T-helper 2 cell treated with Interferon-gamma antibody and Interleukin-4, amounts not matched to agents 100 ng/mL and 5 ng/mL, for 36 hours (primary cell): ENCODE measurements around the gene TM9SF2. TPM values are rescaled to one million over a fixed set of nuclear protein-coding genes. Genes with fewer than 3 reads are reported as not detected.

Source experiments
- intact Hi-C: fragments of 100-400 bp; cut with micrococcal nuclease; formaldehyde crosslinking; loops from one replicate; pipeline ENCODE4 v1.15.1; 2023
- total RNA-seq: library from RNA; stranded (reverse); gene quantifications from 2 replicates; pipeline ENCODE4 v1.2.3, GENCODE V29; 2022

The TM9SF2 gene
- total RNA-seq, 1 donor from 2014 or later = 84.8 TPM

GRCh38 chr13:99491750-99492149, 9.5 kb upstream of the TM9SF2 start:
- intact Hi-C loops = loop anchor here (10.0 kb wide), 1 partner anchor 917 kb away; the partner anchor contains the start of gene STK24

- intact Hi-C loops = loop anchor here (1.0 to 10.0 kb wide), 7 partner anchors 31 to 921 kb away; partner anchors contain the start of genes GPR183, STK24 and UBAC2
Measured at GRCh38 chr13:99495466-99496183, 5.6 kb upstream of the TM9SF2 start.

- intact Hi-C loops = loop anchor here (1.0 to 10.0 kb wide), 7 partner anchors 32 to 922 kb away; partner anchors contain the start of genes GPR183, STK24 and UBAC2
Measured at GRCh38 chr13:99496184-99497142, 4.8 kb upstream of the TM9SF2 start.

- intact Hi-C loops = loop anchor here (1.0 to 10.0 kb wide), 8 partner anchors 108 to 1176 kb away; partner anchors contain the start of genes CLYBL, GPR183, STK24 and TMTC4
Measured at GRCh38 chr13:99498171-99499161, 2.8 kb upstream of the TM9SF2 start.

- intact Hi-C loops = loop anchor here (1.0 to 5.0 kb wide), 4 partner anchors 156 to 1524 kb away; partner anchors contain the start of gene UBAC2
Measured at GRCh38 chr13:99500839-99501183, 461 bp upstream of the TM9SF2 start.

GRCh38 chr13:99501848-99502301, 603 bp downstream of the TM9SF2 start:
- intact Hi-C loops = loop anchor here (1.0 to 5.0 kb wide), 4 partner anchors 155 to 1525 kb away; partner anchors contain the start of gene UBAC2

- intact Hi-C loops = loop anchor here (1.0 kb wide), 1 partner anchor 64 kb away; no protein-coding TSS in a partner anchor
Measured at GRCh38 chr13:99505814-99506269, 4.6 kb downstream of the TM9SF2 start.

GRCh38 chr13:99506634-99507033, 5.4 kb downstream of the TM9SF2 start:
- intact Hi-C loops = no loop called here

- intact Hi-C loops = no loop called here
Measured at GRCh38 chr13:99507054-99507453, 5.8 kb downstream of the TM9SF2 start.

- intact Hi-C loops = no loop called here
Measured at GRCh38 chr13:99507551-99507950, 6.3 kb downstream of the TM9SF2 start.

- intact Hi-C loops = no loop called here
Measured at GRCh38 chr13:99507986-99508385, 6.7 kb downstream of the TM9SF2 start.

GRCh38 chr13:99509479-99509878, 8.2 kb downstream of the TM9SF2 start:
- intact Hi-C loops = no loop called here

- intact Hi-C loops = no loop called here
Measured at GRCh38 chr13:99514801-99515200, 13.5 kb downstream of the TM9SF2 start.

GRCh38 chr13:99516153-99516929, 15.1 kb downstream of the TM9SF2 start:
- intact Hi-C loops = no loop called here

GRCh38 chr13:99517577-99517976, 16.3 kb downstream of the TM9SF2 start:
- intact Hi-C loops = no loop called here

GRCh38 chr13:99517984-99518383, 16.7 kb downstream of the TM9SF2 start:
- intact Hi-C loops = no loop called here

- intact Hi-C loops = no loop called here
Measured at GRCh38 chr13:99522298-99522697, 21.0 kb downstream of the TM9SF2 start.

GRCh38 chr13:99523838-99524237, 22.6 kb downstream of the TM9SF2 start:
- intact Hi-C loops = no loop called here

- intact Hi-C loops = loop anchor here (5.0 kb wide), 1 partner anchor 84 kb away; no protein-coding TSS in a partner anchor
Measured at GRCh38 chr13:99525967-99526366, 24.7 kb downstream of the TM9SF2 start.
